ENCODE results near the gene NFKBIL1. TPM values are rescaled to one million over a fixed set of nuclear protein-coding genes. Genes with fewer than 3 reads are reported as not detected.

NFKBIL1 gene
- total and polyA plus RNA-seq, 4 experiments from 2014 or later: 5.7 to 13.3 (median 8.6) TPM

DNA sequence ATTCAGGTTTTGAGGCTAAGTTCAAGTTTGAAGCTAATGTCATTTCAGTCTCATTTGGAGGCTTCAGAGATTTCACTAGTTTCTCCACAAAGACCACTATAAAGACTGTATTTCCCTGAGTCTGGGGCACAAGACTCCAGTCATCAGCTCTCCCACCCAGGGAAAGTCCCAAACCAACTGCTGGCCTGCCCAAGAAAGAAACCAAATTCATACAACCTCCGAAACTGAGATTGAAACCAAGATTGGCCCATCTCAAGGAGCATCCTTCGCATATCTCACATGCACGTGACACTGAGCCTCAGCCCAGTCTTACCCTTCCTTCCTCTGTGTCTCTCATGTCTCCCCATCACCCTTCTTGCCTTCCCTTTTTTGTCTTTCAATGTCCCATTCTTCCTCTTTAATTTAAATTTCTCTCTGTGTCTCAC, 21.1 kb downstream of the NFKBIL1 start:
- Mint-ChIP-seq H3K9me3 (peaks cover 0 to 9% (median 0%) of the 10 kb centered on the region in 8 donors), H3K27ac (peak overlapping the region; percentile 95 to 99 (median 98)), H3K36me3 (peaks cover 16 to 27% of the 10 kb centered on the region in 2 donors), H3K27me3 (no peaks in the 10 kb centered on the region), H3K4me3 (peak overlapping the region; percentile 7 to 83 (median 72)), H3K4me1 (peaks cover 58 to 87% (median 72%) of the 10 kb centered on the region in 4 donors)
- Histone ChIP-seq H3K4me1 (ENCODE audit: insufficient read depth, low read length) (peaks cover 90% of the 10 kb centered on the region), H3K27ac (ENCODE audit: low read depth, low read length) (peak overlapping the region; percentile 79), H3K36me3 (ENCODE audit: insufficient read depth, low read length) (no peaks in the 10 kb centered on the region), H3K27me3 (ENCODE audit: insufficient read depth, low read length) (no peaks in the 10 kb centered on the region), H3K9me3 (ENCODE audit: control insufficient read depth in 1 of 2, low read length in 2 of 2) (no peaks in the 10 kb centered on the region), H3K4me3 (ENCODE audit: low read length in 2 of 2) (no peak overlapping the region)
- intact Hi-C loops (cut with micrococcal nuclease): loop anchor here (1.0 kb wide), 2 partner anchors 8 to 9 kb away; no protein-coding TSS in a partner anchor
- ChIA-PET CTCF (ENCODE audit: partially characterized antibody) (interaction anchor here (1.1 to 35.1 kb wide), 7 partner anchors 9 to 75 kb away, joined by 3 to 1152 read pairs (median 10); partner anchors contain the start of genes LTB and NCR3), POLR2A (ENCODE audit: partially characterized antibody) (interaction anchor here (0.8 to 52.5 kb wide), 4 partner anchors 5 to 85 kb away, joined by 3 to 3597 read pairs (median 1800); partner anchors contain the start of genes ATP6V1G2, BAG6, DDX39B and LST1)
- peak; percentile 81 to 93 (median 83) for DNase-seq

DNA sequence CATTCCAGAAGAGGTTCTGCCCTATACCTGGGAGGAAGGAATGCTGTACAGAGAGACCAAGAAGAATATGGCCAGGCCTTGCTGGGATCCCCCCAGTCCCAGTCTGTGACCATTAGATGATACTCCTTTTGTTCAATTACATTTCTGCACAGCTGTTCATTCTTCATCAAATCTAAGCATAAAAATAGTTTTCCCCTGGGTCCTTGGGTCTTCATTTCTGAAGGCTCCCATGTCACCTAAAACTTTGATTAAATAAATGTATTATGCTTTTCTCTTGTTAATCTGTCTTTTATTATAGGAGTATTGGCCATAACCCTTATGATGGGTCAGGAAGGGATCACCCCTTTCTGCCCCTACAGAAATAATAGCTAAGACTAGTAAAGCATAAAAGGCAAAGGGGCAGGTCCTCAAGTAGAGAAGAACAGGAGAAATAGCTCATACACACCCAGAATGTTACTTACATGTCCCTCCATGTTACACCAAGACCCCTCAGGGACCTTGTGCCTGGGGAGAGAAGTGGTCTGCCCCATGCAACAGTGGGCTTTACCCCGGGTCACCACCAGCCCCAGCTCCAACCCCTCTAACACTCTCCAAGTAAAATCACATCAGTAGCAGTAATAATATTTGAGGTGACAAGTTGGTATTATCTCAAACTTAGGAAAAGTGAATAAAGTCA, 22.6 kb downstream of the NFKBIL1 start:
- H3K27me3 Mint-ChIP-seq: no peaks in the 10 kb centered on the region

DNA sequence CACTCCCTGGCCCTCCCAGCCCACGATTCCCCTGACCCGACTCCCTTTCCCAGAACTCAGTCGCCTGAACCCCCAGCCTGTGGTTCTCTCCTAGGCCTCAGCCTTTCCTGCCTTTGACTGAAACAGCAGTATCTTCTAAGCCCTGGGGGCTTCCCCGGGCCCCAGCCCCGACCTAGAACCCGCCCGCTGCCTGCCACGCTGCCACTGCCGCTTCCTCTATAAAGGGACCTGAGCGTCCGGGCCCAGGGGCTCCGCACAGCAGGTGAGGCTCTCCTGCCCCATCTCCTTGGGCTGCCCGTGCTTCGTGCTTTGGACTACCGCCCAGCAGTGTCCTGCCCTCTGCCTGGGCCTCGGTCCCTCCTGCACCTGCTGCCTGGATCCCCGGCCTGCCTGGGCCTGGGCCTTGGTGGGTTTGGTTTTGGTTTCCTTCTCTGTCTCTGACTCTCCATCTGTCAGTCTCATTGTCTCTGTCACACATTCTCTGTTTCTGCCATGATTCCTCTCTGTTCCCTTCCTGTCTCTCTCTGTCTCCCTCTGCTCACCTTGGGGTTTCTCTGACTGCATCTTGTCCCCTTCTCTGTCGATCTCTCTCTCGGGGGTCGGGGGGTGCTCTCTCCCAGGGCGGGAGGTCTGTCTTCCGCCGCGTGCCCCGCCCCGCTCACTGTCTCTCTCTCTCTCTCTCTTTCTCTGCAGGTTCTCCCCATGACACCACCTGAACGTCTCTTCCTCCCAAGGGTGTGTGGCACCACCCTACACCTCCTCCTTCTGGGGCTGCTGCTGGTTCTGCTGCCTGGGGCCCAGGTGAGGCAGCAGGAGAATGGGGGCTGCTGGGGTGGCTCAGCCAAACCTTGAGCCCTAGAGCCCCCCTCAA, 24.9 kb downstream of the NFKBIL1 start, which contains the start of gene LTA:
LTA (plus strand) TSS at position 249 of the 871 bp plus-strand sequence; CDS start at position 703, 454 bp downstream.
- H3K27me3 ChIP-seq (ENCODE audit: insufficient read depth, low read length): no peaks in the 10 kb centered on the region
- Mint-ChIP-seq H3K27ac (peak within 1 kb of the TSS; percentile 96 to 100 (median 99)), H3K36me3 (peaks cover 15 to 42% of the 10 kb centered on the region in 2 donors), H3K9me3 (peaks cover 0 to 7% (median 0%) of the 10 kb centered on the region in 8 donors), H3K27me3 (no peaks in the 10 kb centered on the region), H3K4me1 (peaks cover 68 to 100% (median 79%) of the 10 kb centered on the region in 4 donors), H3K4me3 (peak within 1 kb of the TSS; percentile 88 to 100 (median 99))
- no peaks in the 10 kb centered on the region for H3K9me3 ChIP-seq (ENCODE audit: control insufficient read depth in 1 of 2, low read length in 2 of 2)
- DNase-seq: peak; percentile 78 to 90 (median 81)
- H3K4me3 ChIP-seq (ENCODE audit: low read length in 2 of 2): peak within 1 kb of the TSS; percentile 39 to 62
- ChIA-PET CTCF (ENCODE audit: partially characterized antibody) (interaction anchor here (1.0 to 35.1 kb wide), 6 partner anchors 9 to 26 kb away, joined by 4 to 1152 read pairs (median 324); partner anchors contain the start of genes ATP6V1G2, LST1, LTB and NCR3), POLR2A (ENCODE audit: partially characterized antibody) (interaction anchor here (1.1 to 52.5 kb wide), 3 partner anchors 9 to 77 kb away, joined by 3 to 3597 read pairs (median 3597); partner anchors contain the start of genes ATP6V1G2, DDX39B, LST1 and LTA)
- H3K36me3 ChIP-seq (ENCODE audit: insufficient read depth, low read length): peaks cover 3% of the 10 kb centered on the region
- peak within 1 kb of the TSS; percentile 83 for H3K27ac ChIP-seq (ENCODE audit: low read depth, low read length)
- intact Hi-C loops (cut with micrococcal nuclease): loop anchor here (1.0 kb wide), 3 partner anchors 8 to 30 kb away; partner anchors contain the start of gene DDX39B
- peaks cover 83% of the 10 kb centered on the region for H3K4me1 ChIP-seq (ENCODE audit: insufficient read depth, low read length)

More for the DNA sequence above, 22.6 kb downstream of the NFKBIL1 start:
- H3K36me3 Mint-ChIP-seq: peaks cover 6 to 26% of the 10 kb centered on the region in 2 donors
- peaks cover 0 to 9% (median 0%) of the 10 kb centered on the region in 8 donors for H3K9me3 Mint-ChIP-seq
- peak in 1 of 5 donors; percentile 1 for DNase-seq
- no peaks in the 10 kb centered on the region for H3K9me3 ChIP-seq (ENCODE audit: control insufficient read depth in 1 of 2, low read length in 2 of 2)
- H3K27ac ChIP-seq (ENCODE audit: low read depth, low read length): peak overlapping the region; percentile 79
- no peaks in the 10 kb centered on the region for H3K36me3 ChIP-seq (ENCODE audit: insufficient read depth, low read length)
- ChIA-PET CTCF (ENCODE audit: partially characterized antibody) (interaction anchor here (1.6 to 35.1 kb wide), 5 partner anchors 11 to 75 kb away, joined by 3 to 1152 read pairs (median 43); partner anchors contain the start of genes LTB and NCR3), POLR2A (ENCODE audit: partially characterized antibody) (interaction anchor here (1.7 to 52.5 kb wide), 3 partner anchors 7 to 82 kb away, joined by 6 to 3597 read pairs (median 3597); partner anchors contain the start of genes ATP6V1G2, BAG6, DDX39B and LST1)
- peak overlapping the region; percentile 87 to 99 (median 97) for H3K27ac Mint-ChIP-seq
- peaks cover 64 to 90% (median 78%) of the 10 kb centered on the region in 4 donors for H3K4me1 Mint-ChIP-seq
- H3K4me3 Mint-ChIP-seq: peak overlapping the region in 5 of 8 donors; percentile 1 to 67 (median 47)
- no peak overlapping the region for H3K4me3 ChIP-seq (ENCODE audit: low read length in 2 of 2)
- H3K27me3 ChIP-seq (ENCODE audit: insufficient read depth, low read length): no peaks in the 10 kb centered on the region
- peaks cover 95% of the 10 kb centered on the region for H3K4me1 ChIP-seq (ENCODE audit: insufficient read depth, low read length)
- intact Hi-C loops (cut with micrococcal nuclease): no loop called here

DNA sequence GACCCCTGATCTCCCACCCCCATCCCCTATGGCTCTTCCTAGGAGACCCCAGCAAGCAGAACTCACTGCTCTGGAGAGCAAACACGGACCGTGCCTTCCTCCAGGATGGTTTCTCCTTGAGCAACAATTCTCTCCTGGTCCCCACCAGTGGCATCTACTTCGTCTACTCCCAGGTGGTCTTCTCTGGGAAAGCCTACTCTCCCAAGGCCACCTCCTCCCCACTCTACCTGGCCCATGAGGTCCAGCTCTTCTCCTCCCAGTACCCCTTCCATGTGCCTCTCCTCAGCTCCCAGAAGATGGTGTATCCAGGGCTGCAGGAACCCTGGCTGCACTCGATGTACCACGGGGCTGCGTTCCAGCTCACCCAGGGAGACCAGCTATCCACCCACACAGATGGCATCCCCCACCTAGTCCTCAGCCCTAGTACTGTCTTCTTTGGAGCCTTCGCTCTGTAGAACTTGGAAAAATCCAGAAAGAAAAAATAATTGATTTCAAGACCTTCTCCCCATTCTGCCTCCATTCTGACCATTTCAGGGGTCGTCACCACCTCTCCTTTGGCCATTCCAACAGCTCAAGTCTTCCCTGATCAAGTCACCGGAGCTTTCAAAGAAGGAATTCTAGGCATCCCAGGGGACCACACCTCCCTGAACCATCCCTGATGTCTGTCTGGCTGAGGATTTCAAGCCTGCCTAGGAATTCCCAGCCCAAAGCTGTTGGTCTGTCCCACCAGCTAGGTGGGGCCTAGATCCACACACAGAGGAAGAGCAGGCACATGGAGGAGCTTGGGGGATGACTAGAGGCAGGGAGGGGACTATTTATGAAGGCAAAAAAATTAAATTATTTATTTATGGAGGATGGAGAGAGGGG, 26.1 kb downstream of the NFKBIL1 start:
- Histone ChIP-seq H3K27me3 (ENCODE audit: insufficient read depth, low read length) (no peaks in the 10 kb centered on the region), H3K9me3 (ENCODE audit: control insufficient read depth in 1 of 2, low read length in 2 of 2) (no peaks in the 10 kb centered on the region), H3K27ac (ENCODE audit: low read depth, low read length) (peak overlapping the region; percentile 83), H3K4me1 (ENCODE audit: insufficient read depth, low read length) (peaks cover 82% of the 10 kb centered on the region), H3K4me3 (ENCODE audit: low read length in 2 of 2) (peak overlapping the region in 1 of 2 donors; percentile 62), H3K36me3 (ENCODE audit: insufficient read depth, low read length) (peaks cover 12% of the 10 kb centered on the region)
- Mint-ChIP-seq H3K4me1 (peaks cover 60 to 97% (median 75%) of the 10 kb centered on the region in 4 donors), H3K27ac (peak overlapping the region; percentile 96 to 100 (median 99)), H3K27me3 (no peaks in the 10 kb centered on the region), H3K36me3 (peaks cover 23 to 41% of the 10 kb centered on the region in 2 donors), H3K9me3 (peaks cover 0 to 4% (median 0%) of the 10 kb centered on the region in 8 donors), H3K4me3 (peak overlapping the region; percentile 57 to 100 (median 98))
- POLR2A ChIA-PET (ENCODE audit: partially characterized antibody): interaction anchor here (1.5 to 52.5 kb wide), 3 partner anchors 9 to 29 kb away, joined by 4 to 3597 read pairs (median 3597); partner anchors contain the start of genes ATP6V1G2, DDX39B, LST1 and LTA
- intact Hi-C loops (cut with micrococcal nuclease): no loop called here
- DNase-seq: no peak
- CTCF ChIA-PET (ENCODE audit: partially characterized antibody): interaction anchor here (1.0 to 19.7 kb wide), 6 partner anchors 9 to 257 kb away, joined by 4 to 962 read pairs (median 10); partner anchors contain the start of genes ATP6V1G2, DDX39B, LST1 and LTB

DNA sequence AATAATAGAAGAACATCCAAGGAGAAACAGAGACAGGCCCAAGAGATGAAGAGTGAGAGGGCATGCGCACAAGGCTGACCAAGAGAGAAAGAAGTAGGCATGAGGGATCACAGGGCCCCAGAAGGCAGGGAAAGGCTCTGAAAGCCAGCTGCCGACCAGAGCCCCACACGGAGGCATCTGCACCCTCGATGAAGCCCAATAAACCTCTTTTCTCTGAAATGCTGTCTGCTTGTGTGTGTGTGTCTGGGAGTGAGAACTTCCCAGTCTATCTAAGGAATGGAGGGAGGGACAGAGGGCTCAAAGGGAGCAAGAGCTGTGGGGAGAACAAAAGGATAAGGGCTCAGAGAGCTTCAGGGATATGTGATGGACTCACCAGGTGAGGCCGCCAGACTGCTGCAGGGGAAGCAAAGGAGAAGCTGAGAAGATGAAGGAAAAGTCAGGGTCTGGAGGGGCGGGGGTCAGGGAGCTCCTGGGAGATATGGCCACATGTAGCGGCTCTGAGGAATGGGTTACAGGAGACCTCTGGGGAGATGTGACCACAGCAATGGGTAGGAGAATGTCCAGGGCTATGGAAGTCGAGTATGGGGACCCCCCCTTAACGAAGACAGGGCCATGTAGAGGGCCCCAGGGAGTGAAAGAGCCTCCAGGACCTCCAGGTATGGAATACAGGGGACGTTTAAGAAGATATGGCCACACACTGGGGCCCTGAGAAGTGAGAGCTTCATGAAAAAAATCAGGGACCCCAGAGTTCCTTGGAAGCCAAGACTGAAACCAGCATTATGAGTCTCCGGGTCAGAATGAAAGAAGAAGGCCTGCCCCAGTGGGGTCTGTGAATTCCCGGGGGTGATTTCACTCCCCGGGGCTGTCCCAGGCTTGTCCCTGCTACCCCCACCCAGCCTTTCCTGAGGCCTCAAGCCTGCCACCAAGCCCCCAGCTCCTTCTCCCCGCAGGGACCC, 27.0 kb downstream of the NFKBIL1 start:
- H3K27ac ChIP-seq (ENCODE audit: low read depth, low read length): peak overlapping the region; percentile 83
- intact Hi-C loops (cut with micrococcal nuclease): no loop called here
- no peaks in the 10 kb centered on the region for H3K27me3 ChIP-seq (ENCODE audit: insufficient read depth, low read length)
- ChIA-PET POLR2A (ENCODE audit: partially characterized antibody) (interaction anchor here (0.6 to 52.5 kb wide), 10 partner anchors 8 to 377 kb away, joined by 3 to 3597 read pairs (median 5); partner anchors contain the start of genes ABHD16A, ATP6V1G2, BAG6 and DDX39B), CTCF (ENCODE audit: partially characterized antibody) (interaction anchor here (1.0 to 19.7 kb wide), 6 partner anchors 19 to 256 kb away, joined by 3 to 962 read pairs (median 10); partner anchors contain the start of genes ATP6V1G2, DDX39B, LST1 and NCR3)
- H3K9me3 ChIP-seq (ENCODE audit: control insufficient read depth in 1 of 2, low read length in 2 of 2): no peaks in the 10 kb centered on the region
- H3K27me3 Mint-ChIP-seq: no peaks in the 10 kb centered on the region
- peaks cover 0 to 4% (median 0%) of the 10 kb centered on the region in 8 donors for H3K9me3 Mint-ChIP-seq
- peak overlapping the region; percentile 87 to 99 for H3K4me3 ChIP-seq (ENCODE audit: low read length in 2 of 2)
- H3K36me3 Mint-ChIP-seq: peaks cover 27 to 45% of the 10 kb centered on the region in 2 donors
- peak in 1 of 5 donors; percentile 33 for DNase-seq
- peaks cover 12% of the 10 kb centered on the region for H3K36me3 ChIP-seq (ENCODE audit: insufficient read depth, low read length)
- peaks cover 82% of the 10 kb centered on the region for H3K4me1 ChIP-seq (ENCODE audit: insufficient read depth, low read length)
- H3K4me3 Mint-ChIP-seq: peak overlapping the region; percentile 88 to 100 (median 98)
- peak overlapping the region; percentile 96 to 100 (median 99) for H3K27ac Mint-ChIP-seq
- H3K4me1 Mint-ChIP-seq: peaks cover 62 to 97% (median 75%) of the 10 kb centered on the region in 4 donors

Measured in CD4-positive, alpha-beta memory T cell (primary cell).